Left cardiac atrium (tissue), 4 donors: ENCODE results near the gene HSD17B12. TPM values are rescaled to one million over a fixed set of nuclear protein-coding genes. Genes with fewer than 3 reads are reported as not detected.
"Not testable (repeated sequence)": the region's sequence is repeated elsewhere in the genome, so short reads cannot be mapped to it uniquely, and the experiment has no call there.

Experiments used
- ATAC-seq, 2 donors: fragments of 200-7000 bp; cut with Tn5 transposase; one replicate each; pipeline ENCODE4 v1.9.1; 2020; ENCODE audit warnings: mild to moderate bottlenecking in 2 of 2, moderate library complexity in 2 of 2
- DNase-seq: peaks from one replicate; pipeline ENCODE4 v3.0.0-alpha.2; 2020
- intact Hi-C, 2 donors: fragments of 100-400 bp; cut with DNase I; formaldehyde crosslinking; loops; one replicate each; pipeline versions ENCODE4 v1.14.1 to v1.15.1; 2022 to 2023
- total RNA-seq, 2 donors: library from RNA; stranded (reverse); fragmentation: NEBNext Ultra II Directional; extraction: Animal tissue kit (Norgen Biotek cat#: 25700); gene quantifications; one replicate each; pipeline ENCODE4 v1.2.1, GENCODE V29; 2021
- donor health status: DM: no; HTN: yes; CAD: no.
- donor health status: DM: no; HTN: yes; CAD: no; lungs with severe emphysema.
- donor health status: DM: yes; HTN: yes; CAD: no.
- donor health status: Dilated cardiomyopathy.

HSD17B12 gene
- total RNA-seq, 2 donors from 2014 or later: 119 to 155 TPM

DNA sequence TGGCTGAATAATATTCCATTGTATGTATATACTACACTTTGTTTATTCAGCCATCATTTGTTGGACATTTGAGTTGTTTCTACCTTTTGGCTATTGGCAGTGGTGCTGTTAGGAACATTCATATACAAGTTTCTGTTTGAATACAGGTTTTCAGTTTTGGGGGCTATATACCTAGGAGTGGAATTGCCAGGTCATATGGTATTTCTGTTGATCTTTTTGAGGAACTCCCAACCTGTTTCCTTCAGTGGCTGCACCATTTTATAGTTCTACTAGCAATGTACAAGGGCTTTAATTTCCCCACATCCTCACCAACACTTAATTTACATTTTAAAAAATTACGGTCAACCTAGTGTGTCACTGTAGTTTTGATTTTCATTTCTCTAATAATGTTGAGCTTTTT is 54.6 kb downstream of the HSD17B12 start:
- no peak for DNase-seq
- intact Hi-C loops: no loop called here
- ATAC-seq: no peak

DNA sequence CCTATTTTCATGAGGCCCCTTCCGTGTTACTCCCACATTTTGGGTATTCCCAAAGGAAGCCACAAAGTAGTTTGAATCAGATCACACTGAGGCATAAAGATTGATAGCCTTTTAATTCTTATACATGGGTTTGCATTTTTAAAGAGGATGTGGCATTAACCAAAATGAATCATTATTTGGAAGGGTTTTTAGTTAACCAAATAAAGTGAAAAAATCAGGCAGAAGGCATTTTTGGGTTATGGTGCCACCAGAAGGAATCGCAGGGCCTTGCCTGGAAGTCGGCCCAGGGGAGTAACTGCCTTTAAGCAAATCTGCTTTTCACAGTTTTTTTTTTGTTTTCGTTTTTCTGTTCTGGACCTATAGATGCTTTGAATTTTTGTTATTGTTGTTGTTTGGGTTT is 55.4 kb downstream of the HSD17B12 start:
- DNase-seq: no peak
- no peak for ATAC-seq
- intact Hi-C loops: no loop called here

DNA sequence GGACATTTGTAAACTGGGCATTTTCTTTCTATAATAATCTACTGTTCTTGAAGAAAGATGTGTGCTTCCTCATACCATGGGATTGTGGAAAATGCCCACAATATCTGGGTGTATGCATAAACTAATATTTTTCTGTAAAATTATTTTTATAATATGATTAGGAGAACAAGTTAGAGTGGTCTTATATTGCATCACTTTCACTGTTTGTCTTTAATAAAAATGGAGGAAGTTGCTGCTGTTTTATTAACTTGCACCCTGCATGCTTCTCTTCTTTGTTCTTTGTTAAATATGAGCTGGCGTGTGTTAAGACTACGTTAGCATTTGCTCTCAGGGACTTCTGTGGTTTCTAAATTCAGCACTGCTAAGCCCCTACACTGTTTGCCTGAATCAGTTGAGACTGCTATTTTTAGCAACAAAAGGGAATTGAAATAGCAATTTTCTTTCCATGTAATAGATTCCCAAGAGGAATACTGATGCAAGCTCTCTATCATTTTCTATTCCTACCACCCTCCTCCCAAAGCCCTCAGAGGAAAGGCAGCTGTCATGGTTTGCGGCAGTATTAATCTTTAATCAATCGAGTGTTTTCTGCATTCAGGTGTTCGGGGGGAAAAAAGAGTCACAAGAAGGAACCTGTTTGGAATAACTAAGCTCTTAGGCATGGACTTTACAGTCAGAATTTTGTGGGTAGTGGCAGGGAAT is 56.1 kb downstream of the HSD17B12 start:
- ATAC-seq: peak; percentile 47 to 69
- intact Hi-C loops: no loop called here
- no peak for DNase-seq

DNA sequence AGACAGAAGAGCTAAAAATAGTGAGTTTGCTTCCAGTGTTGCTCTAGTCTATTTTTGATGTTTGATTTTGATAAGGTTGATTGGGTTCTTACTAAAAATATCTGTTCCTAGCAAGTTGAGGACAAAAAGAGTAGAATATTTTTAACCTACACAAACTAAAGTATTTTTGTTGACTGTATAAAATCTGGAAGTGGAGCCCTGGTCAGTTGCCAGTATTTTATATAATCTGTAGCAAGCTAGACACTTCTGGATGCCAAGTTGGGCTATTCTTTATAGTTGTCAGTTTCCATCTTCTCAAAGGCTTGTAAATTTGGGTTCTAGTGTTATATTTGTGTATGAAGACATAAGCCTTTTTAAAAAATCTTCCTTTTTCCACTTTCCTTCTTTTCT is 56.7 kb downstream of the HSD17B12 start:
- intact Hi-C loops: no loop called here
- no peak for DNase-seq
- peak in 1 of 2 donors; percentile 2 for ATAC-seq

DNA sequence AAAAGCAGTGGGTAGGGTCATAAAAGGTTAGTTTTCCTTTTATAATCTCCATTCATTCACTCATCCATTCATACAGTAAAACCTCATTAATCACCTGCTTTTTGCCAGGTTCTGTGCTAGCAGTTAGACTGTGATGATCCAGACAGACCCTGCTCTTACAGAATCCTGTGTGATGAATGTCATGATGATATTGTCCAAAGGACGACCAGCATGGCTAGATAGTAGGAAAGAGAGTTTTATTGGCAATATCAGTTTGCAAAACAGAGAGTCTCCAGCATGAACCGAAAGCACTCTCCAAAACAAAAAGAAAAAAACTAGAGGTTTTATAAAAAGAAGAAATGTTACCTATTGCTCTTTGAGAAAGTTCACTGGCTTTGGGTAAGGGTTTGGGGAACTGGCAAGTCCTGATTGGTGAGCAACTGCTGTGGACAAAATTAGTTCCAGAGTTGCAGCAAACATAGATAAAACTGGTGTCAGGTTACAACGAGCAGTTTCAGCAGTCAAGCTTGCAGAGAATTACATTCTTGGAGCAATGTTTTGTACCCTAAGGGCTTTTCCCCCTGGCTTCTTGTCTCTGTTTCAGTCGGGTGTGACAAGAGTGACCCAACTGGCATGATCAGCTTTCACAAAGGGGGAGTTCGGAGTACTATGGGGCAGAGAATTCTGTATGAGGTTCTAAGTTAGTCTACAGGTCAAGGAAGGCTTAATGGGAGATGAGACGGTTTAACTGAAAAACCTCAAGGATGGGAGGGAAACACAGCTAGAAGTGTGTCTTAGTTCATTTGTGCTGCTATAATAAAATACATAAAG is 58.3 kb downstream of the HSD17B12 start:
- no peak for DNase-seq
- peak; percentile 87 to 88 for ATAC-seq
- intact Hi-C loops: no loop called here

DNA sequence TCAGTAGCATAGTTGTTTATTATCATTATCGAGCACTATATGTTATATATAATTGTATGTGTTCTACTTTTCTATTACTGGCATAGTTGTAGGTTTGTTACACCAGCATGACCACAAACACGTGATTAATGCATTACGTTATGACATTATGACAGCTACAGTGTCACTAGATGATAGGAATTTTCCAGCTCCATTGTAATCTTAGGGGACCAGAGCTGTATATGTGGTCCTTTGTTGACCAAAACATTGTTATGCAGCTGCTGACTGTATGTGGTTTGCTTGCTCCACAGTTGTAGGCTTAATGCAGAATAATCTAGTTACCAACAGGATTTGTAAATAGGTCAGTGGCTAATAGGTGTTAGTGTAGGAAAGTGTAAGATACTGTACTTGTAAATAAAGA is 66.1 kb downstream of the HSD17B12 start:
- no peak for ATAC-seq
- DNase-seq: no peak
- intact Hi-C loops: no loop called here

DNA sequence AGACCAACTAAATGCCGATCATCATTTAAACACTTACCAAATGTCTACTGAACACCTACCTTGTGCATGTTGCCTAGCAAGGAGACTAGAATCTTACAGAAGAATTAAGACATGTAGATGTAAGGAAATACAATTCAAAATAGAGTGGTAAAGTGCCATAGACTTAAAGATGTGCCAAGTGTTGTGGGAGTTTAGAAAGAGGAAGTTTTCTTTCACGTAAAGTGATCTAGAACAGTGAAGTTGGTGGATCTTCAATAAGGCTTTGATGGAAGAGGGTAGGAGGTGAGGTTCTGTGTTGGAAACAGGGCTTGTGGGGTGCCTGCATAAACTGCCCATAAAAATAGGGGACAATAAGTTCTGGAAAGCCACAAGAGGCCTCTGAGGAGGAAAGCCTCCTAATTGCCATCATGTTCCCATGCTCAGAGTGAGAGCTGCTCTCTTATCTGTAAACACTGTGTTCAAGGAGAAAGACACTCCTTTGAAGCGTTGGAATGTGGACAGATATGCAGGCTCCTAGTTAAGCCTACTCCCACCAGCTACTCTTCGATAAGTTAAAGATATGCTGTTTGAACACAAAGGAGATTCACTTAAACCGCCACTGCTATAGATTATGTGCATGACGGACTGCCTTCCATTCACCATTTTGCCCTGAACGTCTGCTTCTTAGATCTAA is 66.7 kb downstream of the HSD17B12 start:
- intact Hi-C loops: no loop called here
- DNase-seq (no peak), ATAC-seq (no peak)

DNA sequence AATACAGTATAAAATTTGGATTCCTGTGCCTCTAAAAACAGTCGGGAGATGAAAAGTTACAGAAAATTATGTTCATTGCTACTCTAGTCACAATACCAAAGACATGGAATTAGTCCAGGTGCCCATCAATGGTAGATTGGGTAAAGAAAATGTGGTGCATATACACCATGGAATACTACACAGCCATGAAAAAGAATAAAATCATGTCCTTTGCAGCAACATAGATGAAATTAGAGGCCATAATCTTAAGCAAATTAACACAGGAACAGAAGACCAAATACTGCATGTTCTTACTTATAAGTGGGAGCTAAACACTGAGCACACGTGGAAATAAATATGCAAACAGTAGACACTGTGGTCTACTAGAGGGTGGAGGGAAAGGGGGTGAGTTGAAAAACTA is 67.6 kb downstream of the HSD17B12 start:
- intact Hi-C loops: no loop called here
- DNase-seq (no peak), ATAC-seq (no peak)

DNA sequence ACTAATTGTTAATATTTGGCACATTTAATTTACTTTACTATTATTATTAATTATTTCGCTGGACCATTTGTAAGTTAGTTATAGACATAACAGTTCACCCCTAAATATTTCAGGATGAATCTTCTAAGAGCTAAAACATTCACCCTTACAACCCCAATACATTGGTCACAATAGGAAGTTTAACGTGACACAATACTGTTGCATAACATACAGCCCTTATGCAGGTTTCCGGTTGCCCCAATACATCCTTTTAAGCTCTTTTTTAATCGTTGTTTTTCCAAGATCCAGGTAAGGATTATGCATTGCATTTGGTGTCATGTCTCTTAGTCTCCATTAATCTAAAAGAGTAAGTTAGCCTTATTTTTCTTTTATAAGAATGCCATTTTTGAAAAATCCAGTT is 71.2 kb downstream of the HSD17B12 start:
- DNase-seq: no peak
- ATAC-seq: no peak
- intact Hi-C loops: no loop called here

DNA sequence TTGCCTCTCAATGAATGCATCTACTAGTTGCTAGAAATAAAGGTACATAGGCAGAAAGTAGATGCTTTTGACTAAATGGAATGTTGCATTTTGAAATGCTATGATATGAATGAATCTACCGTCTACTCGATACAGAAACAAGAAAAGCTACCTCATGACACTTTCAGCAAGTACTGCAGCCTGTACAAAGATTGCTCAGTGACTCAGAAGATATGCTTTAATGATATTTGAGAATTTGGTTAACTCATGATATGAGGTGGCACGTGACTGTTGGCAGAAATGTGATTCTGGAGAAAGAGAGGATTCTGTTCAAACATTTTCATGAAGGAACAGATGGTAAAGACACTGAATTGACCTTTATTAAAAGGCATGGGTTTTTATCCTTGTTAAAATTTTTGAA is 76.0 kb downstream of the HSD17B12 start:
- no peak for DNase-seq
- intact Hi-C loops: no loop called here

DNA sequence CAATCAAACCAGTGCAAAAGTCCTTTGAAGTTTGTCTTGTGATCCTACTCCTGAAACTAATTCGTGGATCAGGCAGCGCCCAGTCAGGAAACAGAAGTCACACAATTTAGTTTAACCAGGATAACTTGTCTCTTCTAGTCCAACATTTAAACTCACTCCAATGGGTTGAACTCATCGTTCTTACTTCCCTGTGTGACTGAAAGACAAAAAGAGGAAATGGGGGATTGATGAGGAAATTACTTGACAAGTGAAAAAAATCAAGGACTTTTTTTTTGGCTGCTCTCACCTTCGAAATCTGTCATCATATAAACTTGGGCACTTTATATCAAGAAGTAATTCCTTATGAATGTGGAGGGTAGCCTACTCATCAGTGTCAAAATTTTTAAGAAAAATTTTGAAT is 78.4 kb downstream of the HSD17B12 start:
- intact Hi-C loops: no loop called here
- ATAC-seq: no peak
- no peak for DNase-seq

More for the DNA sequence above, 76.0 kb downstream of the HSD17B12 start:
- ATAC-seq: no peak

DNA sequence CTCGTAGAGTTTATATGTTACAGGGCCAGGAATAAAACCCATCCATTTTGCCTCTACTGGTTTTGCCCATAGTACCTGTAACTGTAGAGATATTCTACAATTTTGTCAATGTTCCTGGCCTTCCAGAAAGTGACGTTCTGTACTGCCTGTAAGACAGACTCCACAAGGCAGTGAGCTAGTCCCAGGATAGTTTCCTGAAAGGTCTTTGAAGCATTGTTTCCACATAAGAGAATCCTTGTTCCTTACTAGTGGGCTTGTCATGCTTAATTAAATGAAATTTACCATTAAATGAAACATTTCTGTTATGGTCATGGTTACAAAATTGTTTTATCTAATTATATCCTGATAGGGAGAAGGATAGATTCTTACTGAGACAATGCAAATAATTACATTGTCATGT is 80.4 kb downstream of the HSD17B12 start:
- intact Hi-C loops: no loop called here
- no peak for DNase-seq
- ATAC-seq: no peak

DNA sequence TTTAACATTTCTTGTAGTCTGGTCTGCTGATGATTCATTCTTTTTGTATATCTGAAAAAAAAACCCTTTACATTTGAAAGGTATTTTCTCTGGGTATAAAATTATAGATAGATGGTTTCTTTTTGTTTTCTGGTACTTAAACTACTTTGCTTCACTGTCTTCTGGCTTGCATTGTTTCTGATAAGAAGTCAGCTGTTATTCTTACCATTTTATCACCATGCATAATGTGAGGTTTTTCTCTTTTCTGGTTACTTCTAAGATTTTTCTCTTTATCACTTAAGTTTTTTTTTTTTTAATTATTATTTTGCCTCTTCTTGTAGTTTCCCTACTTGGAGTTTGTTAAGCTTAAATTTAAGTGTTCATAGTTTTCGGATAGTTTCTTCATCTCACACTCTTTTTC is 84.7 kb downstream of the HSD17B12 start:
- intact Hi-C loops: no loop called here
- DNase-seq (no peak), ATAC-seq (no peak)

DNA sequence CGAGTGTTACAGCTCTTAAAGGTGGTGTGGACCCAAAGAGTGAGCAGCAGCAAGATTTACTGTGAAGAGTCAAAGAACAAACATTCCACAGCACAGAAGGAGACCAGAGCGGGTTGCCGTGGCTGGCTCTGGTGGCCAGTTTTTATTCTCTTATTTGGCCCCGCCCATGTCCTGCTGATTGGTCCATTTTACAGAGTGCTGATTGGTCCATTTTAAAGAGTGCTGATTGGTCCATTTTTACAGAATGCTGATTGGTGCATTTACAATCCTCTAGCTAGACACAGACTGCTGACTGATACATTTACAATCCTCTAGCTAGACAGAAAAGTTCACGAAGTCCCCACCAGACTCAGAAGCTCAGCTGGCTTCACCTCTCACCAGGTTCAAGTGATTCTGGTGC is 88.1 kb downstream of the HSD17B12 start:
- intact Hi-C loops, DNase-seq, ATAC-seq: not testable (repeated sequence)

DNA sequence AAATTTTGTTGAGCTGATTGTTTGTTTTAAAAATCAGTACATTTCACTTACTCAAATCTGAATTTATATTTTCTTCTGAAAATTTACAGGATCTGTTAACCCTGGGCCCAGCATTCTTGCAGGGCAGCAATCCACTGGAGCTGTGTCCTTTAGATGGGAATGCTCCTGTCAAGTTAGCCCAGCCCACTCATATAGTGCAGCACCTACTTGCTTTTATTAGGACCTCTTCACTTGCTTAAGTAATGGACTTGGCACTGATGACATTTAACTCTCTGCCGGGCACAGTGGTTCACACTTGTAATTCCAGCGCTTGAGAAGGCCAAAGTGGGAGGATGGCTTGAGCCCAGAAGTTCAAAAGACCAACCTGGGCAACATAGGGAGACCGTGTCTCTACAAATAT is 89.6 kb downstream of the HSD17B12 start:
- intact Hi-C loops: no loop called here
- DNase-seq (no peak), ATAC-seq (peak; percentile 27 to 71)

DNA sequence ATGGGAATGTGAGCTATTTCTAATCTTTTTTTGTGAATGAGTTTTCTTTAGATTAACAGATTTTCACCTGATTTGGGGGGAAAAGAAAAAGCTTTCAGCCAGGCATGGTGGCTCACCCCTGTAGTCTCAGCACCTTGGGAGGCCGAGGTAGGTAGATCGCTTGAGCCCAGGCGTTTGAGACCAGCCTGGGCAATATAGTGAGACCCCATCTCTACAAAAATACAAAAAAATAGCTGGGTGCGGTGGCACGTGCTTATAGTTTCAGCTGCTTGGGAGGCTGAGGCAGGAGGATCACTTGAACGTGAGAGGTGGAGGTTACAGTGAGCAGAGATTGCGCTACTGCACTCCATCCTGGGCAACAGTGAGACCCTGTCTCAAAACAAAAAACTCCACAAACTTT is 92.2 kb downstream of the HSD17B12 start:
- ATAC-seq (no peak), DNase-seq (no peak)
- intact Hi-C loops: no loop called here

DNA sequence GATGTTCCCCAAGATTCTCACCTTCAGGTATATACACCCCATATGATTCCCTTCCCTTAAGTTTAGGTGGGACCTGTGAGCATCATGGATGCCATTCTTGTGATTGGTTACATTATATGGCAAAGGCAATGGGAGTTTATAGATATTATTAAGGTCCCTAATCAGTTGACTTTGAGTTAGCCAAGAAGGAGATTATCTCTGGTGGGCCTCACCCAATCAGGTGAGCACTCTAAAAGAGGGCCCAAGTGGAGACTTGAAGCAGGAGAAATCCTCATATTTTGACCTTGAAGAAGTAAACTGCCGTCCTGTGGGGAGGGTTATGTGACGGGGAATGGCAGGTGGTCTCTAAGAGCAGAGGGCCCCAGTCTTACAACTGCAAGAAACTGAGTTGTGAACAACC is 94.2 kb downstream of the HSD17B12 start:
- intact Hi-C loops: no loop called here
- ATAC-seq (no peak), DNase-seq (no peak)

DNA sequence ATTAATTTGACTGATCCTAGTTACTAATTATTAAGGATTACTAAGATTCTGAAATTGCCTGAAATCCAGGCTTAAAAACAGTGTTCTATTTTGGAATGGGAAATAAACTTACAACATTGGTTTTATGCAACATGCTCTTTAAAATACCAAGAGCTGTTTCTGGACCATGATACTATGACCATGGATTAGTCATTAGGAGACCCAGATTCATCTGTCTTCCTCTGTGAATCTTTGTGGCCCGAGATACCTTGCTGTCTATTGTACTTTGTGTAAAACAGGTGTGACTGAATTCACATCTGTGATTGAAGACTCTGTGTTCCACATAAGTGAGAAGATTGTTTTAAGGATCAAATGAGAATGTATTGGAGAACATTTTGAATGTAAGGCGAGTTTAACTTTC is 98.8 kb downstream of the HSD17B12 start:
- ATAC-seq (no peak), DNase-seq (no peak)
- intact Hi-C loops: no loop called here

DNA sequence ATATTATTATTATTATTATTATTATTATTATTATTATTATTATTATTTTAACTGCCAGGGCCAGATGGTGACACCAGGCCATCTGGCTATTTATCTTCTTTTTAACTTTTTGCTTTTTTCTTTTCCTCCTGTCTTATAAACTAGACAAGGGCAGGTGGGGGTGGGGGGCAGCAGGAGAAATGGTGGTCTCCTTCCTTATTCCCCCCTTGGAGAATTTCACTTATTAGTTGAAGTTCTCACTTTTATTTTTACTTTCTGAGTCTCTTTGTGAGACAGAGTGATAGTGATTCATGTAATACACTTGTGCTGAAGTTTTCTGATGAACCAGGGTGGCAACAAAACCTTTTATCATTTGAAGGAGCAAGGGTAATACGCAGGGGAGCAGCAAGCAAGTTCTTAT is 103.8 kb downstream of the HSD17B12 start:
- no peak for DNase-seq
- intact Hi-C loops: no loop called here
- ATAC-seq: no peak

DNA sequence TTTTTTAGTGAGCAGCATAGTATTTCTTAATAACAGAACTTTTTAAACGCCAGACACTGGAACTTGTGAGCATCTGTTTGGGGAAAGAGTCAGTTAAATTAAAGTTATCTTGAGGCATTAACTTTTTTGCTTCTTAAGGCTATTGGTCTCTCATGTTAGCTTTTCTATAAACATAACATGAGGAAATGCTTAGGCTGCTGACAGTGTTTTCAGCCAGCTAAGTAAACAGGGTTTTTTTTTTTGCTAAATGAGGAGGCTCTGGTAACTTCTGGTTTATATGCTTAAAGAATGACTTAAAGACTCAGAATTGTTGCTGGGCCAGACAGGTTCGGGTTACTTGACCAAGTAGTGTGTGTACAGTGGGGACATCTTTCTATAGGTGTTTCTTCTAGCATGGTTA is 104.3 kb downstream of the HSD17B12 start:
- intact Hi-C loops: no loop called here
- ATAC-seq (no peak), DNase-seq (no peak)
